Measurements from ENCODE around the gene L3HYPDH.

L3HYPDH gene

DNA sequence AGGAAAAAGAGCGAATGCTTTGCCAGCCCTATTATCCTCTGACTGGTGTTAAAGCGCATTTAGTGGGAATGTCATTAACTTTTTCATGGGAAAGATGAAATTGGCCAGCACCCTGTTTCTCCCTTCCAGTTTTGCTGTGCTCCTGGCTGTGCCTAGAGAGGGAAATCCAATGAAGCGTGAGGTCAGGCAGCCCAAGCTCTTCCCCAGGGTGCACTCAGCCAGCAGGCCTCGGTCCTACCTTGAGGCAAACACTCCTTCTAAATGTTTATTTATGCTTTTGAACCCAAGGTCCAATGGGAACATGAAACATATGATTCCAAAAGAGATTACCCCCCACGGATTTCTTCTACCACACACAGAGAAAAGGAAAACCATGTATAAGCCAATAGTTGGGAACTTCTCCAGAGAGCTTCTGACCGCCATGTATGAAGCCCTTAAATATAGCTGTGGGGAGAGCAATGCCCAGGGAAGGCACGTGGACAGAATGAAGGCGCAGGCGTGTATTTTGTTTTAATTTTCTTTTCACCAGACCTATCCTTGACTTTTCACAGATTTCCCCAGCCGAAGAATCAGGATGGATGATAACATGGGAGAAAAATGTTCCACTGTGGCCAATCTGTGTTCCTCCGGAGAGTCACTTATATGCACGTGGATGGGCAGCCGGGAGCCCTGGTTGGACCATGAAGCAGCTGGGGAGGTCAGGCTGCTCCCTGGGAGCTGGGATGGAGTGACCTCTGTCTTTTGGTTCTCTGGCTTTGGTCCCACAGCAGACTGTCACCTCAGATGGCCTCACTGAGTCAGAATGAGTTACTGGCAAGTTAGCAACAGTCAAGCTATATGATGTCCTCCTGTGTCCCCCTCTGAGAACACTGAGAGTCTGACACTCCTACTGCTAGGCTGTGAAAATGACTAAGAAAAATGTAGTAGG lies 56.3 kb downstream of the L3HYPDH start:
- DNase-seq (ENCODE audit: low read depth in 2 of 3, low spot score in 1 of 3), result no peak

DNA sequence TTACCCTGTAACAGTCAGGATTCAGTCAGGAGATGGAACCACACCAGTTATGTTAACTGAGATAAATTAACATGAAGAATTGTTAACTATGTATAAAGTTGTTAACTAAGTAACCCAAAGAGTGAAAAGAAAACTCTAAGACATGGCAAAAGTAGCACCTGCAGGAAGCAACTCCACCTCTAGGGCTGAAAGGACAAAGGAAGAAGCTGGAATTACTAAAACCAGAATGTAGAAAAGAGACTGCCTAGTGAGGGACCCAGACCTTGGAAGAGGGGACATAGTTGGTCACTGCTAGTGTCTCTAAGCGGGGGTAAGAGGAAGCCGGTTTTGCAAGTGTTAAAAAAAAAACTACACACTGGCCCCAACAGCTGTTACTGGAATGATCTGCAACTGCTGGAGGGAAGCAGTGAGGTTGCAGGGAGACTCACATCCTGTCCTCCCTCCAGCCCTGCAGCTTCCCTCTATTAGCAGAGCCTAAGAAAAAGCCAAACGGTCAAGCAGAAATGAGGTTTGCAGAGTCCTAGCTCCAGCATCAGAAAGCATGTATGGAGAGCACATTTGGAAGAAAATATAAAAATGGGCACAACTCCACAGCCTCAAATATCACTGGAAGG lies 58.8 kb downstream of the L3HYPDH start:
- no peak for DNase-seq (ENCODE audit: low read depth in 2 of 3, low spot score in 1 of 3)

DNA sequence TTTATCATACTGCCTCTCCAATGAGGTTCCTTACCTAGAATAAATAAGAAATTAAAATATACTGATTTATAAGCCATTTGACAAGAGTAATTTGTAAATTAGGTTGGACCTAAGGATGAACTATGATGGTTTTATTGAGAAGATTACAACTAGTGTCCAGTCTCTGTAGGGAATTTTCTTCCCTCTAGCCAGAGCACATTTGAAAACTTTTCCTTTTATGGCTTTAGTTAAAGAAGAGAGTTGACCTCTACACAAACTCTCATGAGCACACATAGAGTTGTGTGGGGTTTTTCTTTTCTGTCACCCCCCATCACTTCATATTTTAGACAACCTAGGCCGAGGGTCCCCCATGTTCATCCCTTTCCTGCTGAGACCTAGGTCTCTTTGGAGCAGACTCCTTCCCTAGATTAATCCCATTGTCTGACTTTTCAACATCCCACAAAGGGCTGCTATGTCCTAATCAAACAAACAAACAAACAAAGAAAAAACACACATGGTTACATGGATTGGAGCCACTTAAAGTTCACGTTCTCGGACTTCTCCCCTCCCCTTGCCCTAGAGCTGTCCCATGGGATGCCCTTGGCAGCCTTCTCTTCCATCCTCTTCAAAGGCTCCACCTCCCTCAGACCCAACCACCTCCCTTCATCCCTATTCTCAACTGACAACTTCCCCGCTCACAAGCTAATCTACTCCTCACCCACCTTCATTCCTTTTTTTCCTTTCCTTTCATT lies 59.7 kb downstream of the L3HYPDH start:
- no peak for DNase-seq (ENCODE audit: low read depth in 2 of 3, low spot score in 1 of 3)
